CD4-positive, alpha-beta T cell treated with Interleukin-6 at 100 ng/mL for 8 hours (primary cell): Measurements from ENCODE around the gene USH2A.

ENCODE experiments used
- DNase-seq: peaks from one replicate; pipeline ENCODE4 v3.0.0-alpha.2; 2020; ENCODE audit warnings: mixed read lengths, low spot score

Gene USH2A

DNA sequence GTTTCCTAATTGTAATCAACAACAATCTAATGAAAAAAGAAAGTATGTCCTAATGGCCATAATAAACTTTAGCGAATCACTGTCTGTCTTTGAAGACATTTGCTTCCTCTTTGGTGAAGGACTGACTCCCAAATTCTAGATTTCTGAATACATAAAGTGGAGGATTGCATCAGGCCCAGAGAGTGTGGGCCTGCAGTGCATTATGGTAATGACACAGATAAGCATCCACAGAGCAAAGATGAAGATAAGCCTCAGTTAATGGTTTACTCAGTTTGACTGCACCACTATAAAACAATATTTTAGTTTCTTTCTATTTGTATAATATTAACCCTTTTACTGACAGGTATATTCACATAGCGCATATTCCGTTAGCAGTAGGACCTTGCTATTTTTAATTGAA lies 490.7 kb downstream of the USH2A start:
- no peak for DNase-seq

DNA sequence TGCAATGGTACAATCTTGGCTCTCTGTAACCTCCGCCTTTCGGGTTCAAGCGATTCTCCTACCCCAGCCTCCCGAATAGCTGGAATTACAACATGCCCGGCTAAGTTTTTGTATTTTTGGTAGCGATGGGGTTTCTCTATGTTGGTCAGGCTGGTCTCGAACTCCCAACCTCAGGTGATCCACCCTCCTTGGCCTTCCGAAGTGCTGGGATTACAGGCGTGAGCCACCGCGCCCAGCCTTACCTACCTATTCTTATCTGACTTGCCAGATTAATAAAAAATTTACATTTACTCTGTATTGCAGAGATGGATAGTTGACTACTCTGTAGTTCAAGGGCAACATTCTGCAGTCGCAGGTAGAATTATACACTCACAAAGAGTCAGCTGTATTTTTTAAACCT lies 496.6 kb downstream of the USH2A start:
- no peak for DNase-seq

DNA sequence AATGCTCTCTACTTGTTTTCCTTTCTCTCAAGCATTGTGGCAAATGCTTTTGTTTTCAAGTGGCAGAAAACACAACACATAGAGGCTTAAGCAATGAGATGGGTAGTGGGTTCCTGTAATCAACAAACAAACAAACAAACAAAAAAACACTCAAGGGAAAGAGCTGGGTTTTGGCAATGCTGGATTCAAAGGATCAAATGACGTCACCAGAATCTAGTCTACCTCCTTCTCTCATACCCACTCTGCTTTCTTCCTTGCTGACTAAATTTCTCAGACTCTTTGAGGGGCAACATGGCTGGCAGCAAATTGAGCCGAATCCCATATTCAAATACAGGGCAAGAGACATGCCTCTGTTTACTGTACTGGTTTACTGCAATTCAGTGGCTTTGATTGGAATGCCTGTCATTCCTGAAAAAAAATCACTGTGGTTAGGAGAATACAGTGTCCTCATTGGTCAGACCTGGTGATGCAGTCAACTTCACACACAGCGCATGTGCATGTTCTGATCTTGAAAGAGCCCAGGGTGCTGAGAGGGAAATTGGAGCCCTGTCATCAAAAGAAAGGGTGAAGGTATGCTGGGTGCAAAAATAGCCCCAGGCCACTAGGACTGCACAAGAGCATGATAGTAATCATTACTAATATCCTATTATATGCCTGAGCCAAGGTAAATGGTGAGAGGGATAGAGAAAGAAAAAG lies 500.0 kb downstream of the USH2A start:
- no peak for DNase-seq

DNA sequence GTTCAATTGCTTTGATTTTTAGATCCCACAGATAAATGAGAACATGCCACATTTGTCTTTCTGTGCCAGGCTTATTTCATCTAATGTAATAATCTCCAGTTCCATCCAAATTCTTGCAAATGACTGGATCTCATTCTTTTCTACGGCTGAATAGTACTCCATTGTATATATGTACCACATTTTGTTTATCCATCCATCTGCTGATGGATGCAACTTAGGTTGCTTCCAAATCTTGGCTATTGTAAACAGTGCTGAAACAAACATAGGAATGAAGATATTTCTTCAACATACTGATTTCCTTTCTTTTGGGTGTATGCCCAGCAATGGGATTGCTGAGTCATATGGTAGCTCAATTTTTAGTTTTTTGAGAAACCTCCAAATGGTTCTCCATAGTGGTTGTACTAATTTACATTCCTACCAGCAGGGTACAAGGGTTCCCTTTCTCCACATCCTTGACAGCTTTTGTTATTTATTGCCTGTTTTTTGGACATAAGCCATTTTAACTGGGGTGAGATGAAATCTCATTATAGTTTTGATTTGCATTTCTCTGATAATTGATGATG lies 511.8 kb downstream of the USH2A start:
- no peak for DNase-seq

DNA sequence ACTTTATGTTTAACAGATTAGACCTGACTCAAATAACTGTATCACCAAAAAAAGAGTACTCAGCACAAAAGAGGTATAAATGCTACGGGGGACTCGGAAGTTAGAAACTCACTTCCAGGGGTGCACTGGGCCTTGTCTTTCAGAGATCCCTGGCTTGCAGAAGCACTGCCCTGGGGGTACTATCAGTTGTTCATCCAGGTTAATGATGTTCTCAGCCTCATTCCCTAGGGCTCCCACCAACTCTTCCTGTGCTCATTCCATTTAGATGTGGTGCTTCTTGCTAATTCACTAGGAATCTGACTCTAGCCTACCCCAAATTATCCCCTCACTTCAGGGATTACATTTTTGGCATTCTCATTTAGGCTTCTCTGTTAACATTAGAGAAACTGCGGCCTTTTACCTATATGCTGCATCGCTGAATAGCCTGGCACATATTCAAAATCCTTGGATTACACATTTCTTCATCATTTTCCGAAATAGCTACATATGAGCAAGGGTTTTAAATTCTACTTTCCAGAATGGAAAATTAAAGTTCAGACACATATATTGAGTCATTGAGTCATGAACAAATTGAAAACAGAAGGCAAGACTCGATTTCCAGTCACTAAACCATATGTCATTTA lies 517.6 kb downstream of the USH2A start:
- DNase-seq, result no peak

DNA sequence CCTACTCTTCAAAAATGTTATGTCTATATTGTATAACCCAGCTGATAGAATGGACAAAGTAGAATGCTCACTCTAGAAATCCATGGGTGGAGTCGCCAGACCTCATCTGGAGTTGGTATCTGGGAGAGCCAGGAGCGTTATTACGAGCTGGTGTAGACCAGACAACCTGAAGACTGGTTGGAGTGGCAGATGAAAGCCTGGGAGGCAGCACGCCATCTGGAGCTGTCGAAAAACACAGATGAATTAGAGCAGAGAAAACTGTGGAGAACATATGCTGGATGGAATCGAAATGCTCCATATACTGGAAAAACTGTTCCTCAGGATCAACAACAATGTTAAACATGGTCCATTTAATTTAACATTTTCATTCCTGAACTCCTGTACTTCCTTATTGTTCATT lies 522.6 kb downstream of the USH2A start:
- DNase-seq, result no peak

DNA sequence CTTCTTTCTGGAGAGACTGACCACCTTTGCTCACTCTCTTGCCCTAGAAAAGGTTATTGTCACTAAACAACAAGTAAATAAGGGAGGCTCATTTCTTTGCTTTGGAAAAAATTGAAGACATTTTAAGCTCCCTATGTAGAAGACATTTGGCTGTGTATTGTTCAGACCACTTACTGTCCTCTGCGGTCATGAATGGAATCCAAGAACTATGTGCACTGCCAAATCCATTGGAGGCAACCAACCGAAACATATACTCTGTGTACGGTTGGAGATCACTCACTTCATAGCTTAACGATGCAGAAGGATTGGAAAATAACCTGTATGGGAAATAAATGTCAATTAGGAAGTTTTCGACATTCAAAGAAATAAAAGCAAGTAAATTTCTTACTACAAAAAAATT lies 523.3 kb downstream of the USH2A start:
- no peak for DNase-seq

DNA sequence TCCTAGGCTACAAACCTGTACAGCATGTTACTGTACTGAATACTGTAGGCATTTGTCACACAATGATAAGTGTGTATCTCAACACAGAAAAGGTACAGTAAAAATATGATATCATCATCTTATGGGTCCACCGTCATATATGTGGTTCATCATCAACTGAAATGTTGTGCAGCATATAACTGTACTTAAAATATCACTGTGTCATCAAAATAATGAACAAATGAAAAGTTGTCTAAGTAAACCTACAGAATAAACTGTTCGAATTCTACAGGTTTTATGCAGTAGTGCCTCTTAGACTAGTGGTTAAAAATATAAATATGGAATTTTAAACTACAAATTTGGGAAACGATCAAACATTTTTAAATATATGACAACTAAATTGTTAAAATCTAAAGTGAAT lies 527.4 kb downstream of the USH2A start:
- DNase-seq, result no peak

DNA sequence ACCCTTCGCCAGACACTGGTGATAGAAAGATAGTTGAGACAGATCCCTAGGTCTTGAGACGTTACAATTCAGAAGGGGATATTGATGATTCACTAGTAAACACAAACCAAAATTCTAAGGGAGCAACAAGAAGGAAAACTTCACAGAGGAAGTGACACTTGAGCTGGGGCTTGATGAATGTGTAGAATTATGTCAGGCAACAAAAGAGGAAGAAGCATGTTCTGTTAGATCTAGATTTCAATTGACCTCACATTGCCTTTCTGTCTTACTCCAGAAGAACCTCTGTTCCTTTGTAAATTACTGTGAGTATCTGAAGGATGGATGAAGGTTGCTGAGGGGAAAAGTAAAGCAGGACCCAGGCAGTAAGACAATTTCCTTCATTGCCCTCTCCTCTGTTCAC lies 528.0 kb downstream of the USH2A start:
- no peak for DNase-seq

DNA sequence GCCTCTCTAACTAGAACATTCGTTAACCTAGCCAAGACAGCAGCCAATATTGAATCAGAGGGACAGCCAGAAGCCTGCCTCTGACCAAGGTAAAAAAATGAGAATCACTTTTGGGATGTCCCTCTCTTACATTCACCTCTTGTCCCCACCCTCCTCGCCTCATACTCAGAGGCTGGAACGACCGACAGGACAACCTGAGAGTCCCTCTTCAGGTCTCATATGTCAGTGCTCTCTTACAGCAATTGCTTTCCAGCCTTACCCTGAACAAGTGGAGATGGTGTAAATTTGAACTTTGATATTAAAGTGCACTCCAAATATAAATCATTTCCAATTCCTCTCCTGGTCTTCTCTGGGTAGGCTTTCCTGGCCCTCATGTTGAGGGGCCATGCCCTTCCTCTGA lies 528.6 kb downstream of the USH2A start:
- DNase-seq, result no peak

DNA sequence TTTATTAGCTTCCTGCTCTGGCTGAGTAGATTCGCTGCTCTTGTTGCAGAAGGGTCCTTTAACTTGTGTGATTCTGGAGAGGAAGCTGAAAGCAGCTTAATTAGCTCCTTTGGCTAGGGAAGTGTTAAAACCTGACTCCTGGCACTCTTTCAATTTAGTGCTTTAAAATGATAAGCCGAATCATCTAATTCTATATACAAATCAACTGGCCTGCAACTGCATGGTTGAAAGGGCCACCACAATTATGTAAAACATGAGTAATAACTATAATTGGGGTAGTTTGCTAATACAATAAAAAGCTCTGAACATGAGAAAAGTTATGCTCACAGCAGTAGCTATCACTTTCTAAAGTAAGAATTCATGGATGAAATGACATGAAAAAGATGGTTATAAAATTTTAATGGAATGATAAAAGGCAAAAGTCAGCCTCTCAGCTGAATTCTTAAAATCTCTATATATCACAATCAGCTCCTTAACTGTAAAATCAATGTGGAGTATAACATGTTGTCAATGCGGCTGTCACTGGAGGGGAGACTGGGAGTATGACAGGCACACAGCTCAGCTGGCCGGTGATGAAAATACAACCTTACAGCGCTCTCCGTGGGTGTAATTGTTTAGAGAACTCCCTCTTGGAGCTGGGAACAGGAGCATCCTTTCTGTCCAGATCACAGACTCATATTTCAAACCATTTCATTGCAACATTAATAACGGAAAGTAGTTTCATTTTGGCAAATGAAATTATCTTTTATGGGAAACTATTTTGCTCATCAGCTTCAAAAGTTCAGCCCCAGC lies 531.8 kb downstream of the USH2A start:
- no peak for DNase-seq

DNA sequence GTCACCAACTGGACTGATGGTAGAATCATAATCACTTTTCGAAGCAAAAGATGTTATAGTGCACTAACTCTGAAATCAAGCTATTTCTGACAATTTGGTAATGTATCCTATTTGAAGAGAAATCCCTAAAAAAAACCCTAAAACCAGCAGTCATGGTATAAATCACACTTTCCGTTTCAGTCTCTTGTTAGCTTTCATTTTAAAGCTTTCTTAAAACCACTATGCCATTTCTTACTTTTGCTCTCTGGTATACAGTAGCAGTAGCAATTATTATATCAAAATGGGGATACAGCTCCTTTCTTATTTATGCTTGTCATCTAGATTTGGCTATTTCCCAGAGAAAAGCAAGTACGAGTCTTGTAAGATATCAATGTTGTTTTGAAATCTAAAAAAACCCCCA lies 532.8 kb downstream of the USH2A start:
- no peak for DNase-seq

DNA sequence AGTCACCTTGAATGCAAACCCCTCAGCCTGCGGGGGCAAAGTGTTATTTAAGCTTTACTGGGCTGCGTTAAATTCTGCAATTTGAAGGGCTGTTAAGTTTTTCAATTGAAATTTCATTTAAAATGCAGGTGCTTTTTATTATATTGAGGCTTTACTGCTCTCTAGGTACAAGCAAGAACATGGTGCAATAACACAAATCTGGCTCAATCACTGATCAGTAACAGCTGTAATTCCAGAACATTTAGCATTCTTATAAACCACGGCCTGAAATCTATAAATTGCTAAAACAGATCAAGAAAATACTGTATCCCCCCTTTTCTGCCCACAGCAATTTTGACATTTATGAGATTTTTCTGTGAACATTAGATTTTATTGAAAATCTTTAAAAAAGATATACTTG lies 533.4 kb downstream of the USH2A start:
- no peak for DNase-seq

DNA sequence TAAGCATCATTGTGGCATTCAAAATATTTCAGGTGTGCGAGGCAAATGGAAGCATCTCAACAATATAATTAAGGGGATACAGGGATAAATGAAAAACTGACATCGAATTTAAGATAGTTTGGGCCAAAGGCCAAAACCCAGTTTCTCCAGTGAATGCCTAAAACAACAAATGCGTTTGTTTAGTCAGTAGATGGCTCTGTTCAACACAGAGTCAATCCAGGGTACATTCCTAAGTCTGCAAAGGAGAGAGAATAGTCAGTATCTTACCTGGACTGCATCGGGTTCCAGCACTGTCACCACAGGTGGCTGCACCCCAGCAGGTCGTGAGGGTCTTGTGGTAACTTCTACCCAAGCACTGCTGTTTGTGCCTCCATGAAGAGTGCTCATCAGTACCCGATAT lies 535.1 kb downstream of the USH2A start:
- no peak for DNase-seq

DNA sequence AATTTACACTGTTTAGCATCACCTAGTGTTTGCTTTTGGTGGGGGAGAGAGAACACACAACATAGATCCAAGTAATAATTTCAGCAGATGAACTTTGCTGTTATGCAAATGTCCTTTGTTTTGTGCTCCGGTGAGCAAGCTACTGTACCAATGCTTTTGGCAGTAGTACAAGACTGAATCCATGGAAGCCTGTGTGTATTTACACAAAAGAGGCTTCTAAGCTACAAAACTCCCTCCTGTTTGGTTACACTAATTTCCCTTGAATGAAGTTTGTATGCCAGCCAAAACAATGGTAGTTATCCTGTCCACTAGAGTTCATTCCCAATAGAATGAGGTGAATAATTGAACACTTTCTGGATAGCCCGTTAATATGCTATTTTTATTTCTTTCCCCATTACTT lies 535.6 kb downstream of the USH2A start:
- no peak for DNase-seq

DNA sequence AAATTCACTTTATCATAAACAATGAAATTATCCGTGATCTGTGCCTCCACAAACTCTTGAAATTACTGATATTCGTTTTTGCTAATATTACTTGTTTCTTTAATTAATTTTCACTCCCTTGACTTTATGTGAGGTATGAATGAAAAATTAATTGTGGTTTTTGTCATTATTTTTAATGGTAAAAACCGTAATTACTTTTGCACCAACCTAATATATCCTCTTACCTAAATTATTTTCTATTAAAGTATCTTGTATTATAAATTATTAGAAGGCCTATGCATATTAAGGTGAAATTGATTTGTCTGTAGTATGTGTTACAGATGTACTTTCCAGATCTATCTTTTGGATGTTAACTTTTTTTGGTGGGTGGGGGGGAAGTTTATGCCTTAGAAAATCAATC lies 540.2 kb downstream of the USH2A start:
- no peak for DNase-seq

DNA sequence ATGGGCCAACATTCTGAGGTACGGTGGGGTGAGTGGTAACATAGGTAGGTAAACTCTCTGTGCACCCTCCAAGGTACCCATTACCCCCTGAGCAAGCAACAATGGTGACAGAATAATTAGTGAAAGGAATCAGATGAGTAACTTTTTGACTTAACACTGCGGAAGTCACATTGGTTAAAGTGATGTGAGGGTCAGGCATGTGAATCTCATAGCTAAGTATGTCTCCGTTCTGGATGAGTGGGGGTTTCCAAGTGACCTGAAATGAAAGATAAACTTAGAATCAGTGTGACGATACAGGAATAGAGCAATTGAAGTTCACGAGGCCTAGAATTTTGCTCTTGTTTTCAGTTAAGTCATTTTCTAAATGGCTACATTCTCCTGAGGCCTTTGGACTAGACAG lies 544.4 kb downstream of the USH2A start:
- no peak for DNase-seq

DNA sequence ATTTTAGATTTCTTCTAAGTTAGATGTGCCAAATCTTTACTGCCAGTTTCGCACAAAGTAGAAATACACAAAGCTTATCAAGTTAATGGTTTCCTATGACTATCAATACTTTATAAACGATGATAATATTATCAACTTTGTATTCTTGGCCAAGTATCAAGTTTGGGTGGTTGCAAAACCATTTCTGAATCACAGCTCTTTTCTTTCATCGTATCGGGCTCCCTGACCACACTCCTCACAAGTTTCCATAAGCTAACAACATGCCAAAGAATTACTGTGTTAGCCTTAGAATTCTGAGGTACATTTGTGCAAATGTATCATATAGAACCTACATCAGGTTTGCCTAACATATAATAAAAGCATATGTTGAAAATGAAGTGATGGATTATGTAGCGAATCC lies 545.1 kb downstream of the USH2A start:
- DNase-seq, result no peak

DNA sequence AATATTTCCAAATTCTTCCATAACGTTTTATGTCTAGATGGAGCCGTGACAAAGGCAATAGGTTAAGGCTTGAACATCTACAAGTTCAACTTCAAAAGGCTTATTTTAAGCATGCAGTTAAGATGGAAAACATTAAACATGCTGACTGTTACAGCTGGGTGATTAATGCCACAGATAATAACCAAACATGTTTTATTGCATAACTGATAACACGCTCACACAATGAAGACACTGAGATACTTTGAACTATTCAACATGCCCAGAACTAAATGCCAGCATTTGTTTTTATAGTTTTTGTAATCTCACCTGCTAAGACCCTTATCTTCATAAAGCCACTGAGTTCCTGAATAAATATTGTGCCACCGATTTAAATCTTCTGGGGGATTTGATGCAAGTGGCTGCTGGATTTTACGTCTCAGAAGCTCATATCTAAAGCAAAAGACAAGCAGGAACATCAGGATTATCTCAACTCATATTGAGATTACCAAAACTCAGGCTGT lies 545.7 kb downstream of the USH2A start:
- no peak for DNase-seq

DNA sequence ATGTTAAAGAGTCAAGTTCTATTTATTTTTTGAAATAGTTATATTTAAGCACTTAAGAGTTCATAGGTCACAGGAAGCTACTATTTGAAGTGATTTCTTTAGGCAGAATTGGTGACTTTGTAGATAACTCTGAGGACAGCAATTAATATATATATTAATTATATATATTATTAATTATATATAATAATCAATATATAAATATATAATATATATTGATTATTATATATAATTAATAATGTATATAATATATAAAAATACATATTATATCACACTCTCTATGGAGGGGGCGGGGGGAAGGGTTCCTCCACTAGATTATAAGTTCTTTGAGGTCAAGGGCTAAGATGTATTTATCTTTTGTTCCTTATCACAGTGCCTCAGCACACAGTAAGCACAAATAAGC lies 547.5 kb downstream of the USH2A start:
- no peak for DNase-seq

DNA sequence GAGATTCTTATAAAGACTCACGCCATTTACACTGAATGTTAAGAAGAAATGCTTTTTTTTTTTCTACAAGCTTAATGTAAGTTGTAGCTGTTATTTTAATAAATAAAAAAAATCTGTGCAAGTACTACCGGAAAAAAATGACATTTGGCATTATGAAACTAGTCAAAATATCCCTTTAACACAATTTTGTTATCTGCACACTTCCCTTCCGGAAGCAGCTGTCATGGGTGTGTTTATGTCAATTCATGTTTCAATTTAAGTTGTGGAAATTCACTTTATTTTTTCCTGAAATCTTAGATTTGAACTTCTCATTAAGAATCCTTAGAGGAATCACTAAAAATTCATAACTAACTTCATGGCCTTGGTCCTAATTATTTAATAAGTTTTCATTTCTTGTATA lies 548.0 kb downstream of the USH2A start:
- DNase-seq, result no peak

DNA sequence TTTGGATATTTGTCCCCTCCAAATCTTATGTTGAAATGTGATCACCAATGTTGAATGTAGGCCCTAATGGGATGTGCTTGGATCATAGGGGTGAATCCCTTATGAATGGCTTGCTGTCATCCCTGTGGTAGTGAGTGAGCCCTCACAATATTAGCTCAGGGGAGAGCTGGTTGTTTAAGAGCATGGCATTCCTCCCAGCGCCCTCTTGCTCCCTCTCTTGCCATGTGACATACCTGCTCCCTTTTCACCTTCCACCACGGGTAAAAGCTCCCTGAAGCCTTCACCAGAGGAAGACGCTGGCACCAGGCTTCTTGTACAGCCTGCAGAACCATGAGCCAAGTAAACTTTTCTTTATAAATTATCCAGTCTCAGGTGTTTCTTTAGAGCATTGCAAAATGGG lies 550.6 kb downstream of the USH2A start:
- DNase-seq, result no peak

DNA sequence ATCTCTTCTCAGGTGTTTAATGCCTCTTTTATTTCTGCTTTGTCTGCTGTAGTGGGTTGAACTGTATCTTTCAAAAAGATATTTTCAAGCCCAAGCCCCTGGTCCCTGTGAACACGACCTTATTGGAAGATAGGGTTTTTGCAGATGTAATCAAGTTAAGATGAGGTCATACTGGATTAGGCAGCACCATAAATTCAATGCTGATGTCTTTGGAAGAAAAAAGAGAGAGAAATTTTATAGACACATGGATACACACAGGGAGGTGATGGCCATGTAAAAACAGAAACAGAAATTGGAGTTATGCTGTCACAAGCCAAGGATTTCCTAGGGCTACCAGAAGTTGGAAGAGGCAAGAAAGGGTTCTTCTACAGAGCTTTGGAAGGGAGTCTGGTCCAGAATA lies 554.7 kb downstream of the USH2A start:
- DNase-seq, result no peak
